Body of pancreas (tissue), 4 donors: ENCODE measurements around the gene PCDH8. TPM values are rescaled to one million over a fixed set of nuclear protein-coding genes. Genes with fewer than 3 reads are reported as not detected.
A peak's percentile ranks its signal among the peaks of the same experiment; 100 is the strongest.

Experiments used
- ATAC-seq: fragments of 150-250 bp; one replicate; pipeline ENCODE4 v1.9.1; 2016
- DNase-seq, 4 donors: peaks; one replicate each; pipeline ENCODE4 v3.0.0-alpha.2; 2019
- H3K27ac ChIP-seq, 4 donors: fragments of 200-600 bp; sonication (generic); 1 replicate in 3 of 4; 2 replicates in 1 of 4; pipeline versions ENCODE4 v1.5.1 to v1.6.1; 2016 to 2019; ENCODE audit warnings: mild to moderate bottlenecking in 1 of 4, mixed read lengths in 1 of 4, moderate library complexity in 1 of 4
- H3K27me3 ChIP-seq, 2 donors: fragments of 200-600 bp; sonication (generic); one replicate each; pipeline ENCODE4 v1.6.0; 2016; ENCODE audit warnings: mild to moderate bottlenecking in 1 of 2
- H3K36me3 ChIP-seq, 2 donors: fragments of 200-600 bp; sonication (generic); replicated peaks in 1 of 2; 2 replicates each; pipeline ENCODE4 v1.5.1; 2016; ENCODE audit warnings: low read depth in 2 of 2; ENCODE audit not compliant: insufficient read depth in 1 of 2
- H3K4me1 ChIP-seq: fragments of 200-600 bp; sonication (generic); one replicate; pipeline ENCODE4 v1.6.0; 2016
- H3K4me3 ChIP-seq, 2 donors: fragments of 200-600 bp; sonication (generic); 1 replicate in 1 of 2; 2 replicates in 1 of 2; pipeline ENCODE4 v1.5.1; 2016 to 2019
- H3K9me3 ChIP-seq, 3 donors: fragments of 200-600 bp; sonication (generic); 1 replicate in 2 of 3; 2 replicates in 1 of 3; pipeline ENCODE4 v1.5.1; 2016
- CTCF ChIP-seq, 7 experiments: fragments of 450-650 bp in 4 of 7; fragments of 200-600 bp in 3 of 7; sonication (generic) in 3 of 7; IDR thresholded peaks; one replicate each; pipeline ENCODE4 v1.5.1; 2016 to 2019; ENCODE audit warnings: antibody characterized with exemption in 7 of 7
- POLR2A ChIP-seq, 3 donors: fragments of 450-650 bp; IDR thresholded peaks; one replicate each; pipeline ENCODE4 v1.6.1; 2016; ENCODE audit warnings: antibody characterized with exemption in 3 of 3, mild to moderate bottlenecking in 2 of 3
- WGBS, 2 donors: methylation state at CpG; one replicate each; pipeline ENCODE4 v1.1.5; 2017; 5-methylcytosine and 5-hydroxymethylcytosine counted together
- intact Hi-C: fragments of 100-400 bp; cut with DNase I; formaldehyde crosslinking; loops from one replicate; pipeline ENCODE4 v1.15.1; 2023
- total RNA-seq, 2 donors: library from RNA; depleted of rRNA; stranded (reverse); fragments of >200 nt; gene quantifications; one replicate each; pipeline ENCODE4 v1.1.0, GENCODE V29; 2016

Gene PCDH8
- total RNA-seq, 2 donors from 2014 or later: not detected

GRCh38 chr13:52868190-52868589 lies 19.8 kb upstream of the PCDH8 start:
- 56 to 60% methylated on average over 4 of the region's 4 CpGs for WGBS, 2 donors
- no peaks in the 10 kb centered on the region for H3K36me3 ChIP-seq
- no peaks in the 10 kb centered on the region for H3K4me1 ChIP-seq
- no peak overlapping the region for H3K4me3 ChIP-seq
- H3K27me3 ChIP-seq: no peaks in the 10 kb centered on the region
- DNase-seq (no peak), ATAC-seq (no peak)
- TF ChIP-seq CTCF (IDR thresholded peaks at IDR 0.05) (no peak), POLR2A (IDR thresholded peaks at IDR 0.05) (no peak)
- no peaks in the 10 kb centered on the region for H3K9me3 ChIP-seq
- intact Hi-C loops: no loop called here
- H3K27ac ChIP-seq: no peak overlapping the region

- Histone ChIP-seq H3K36me3 (no peaks in the 10 kb centered on the region), H3K27me3 (no peaks in the 10 kb centered on the region), H3K4me1 (no peaks in the 10 kb centered on the region), H3K27ac (no peak overlapping the region), H3K4me3 (no peak overlapping the region), H3K9me3 (no peaks in the 10 kb centered on the region)
- TF ChIP-seq CTCF (IDR thresholded peaks at IDR 0.05) (no peak), POLR2A (IDR thresholded peaks at IDR 0.05) (no peak)
- intact Hi-C loops: no loop called here
- no peak for ATAC-seq
- DNase-seq: no peak
- WGBS, 2 donors: 8 to 29% methylated on average over 1 of the region's 1 CpG
Measured at GRCh38 chr13:52864941-52865340, 16.5 kb upstream of the PCDH8 start.

DNA sequence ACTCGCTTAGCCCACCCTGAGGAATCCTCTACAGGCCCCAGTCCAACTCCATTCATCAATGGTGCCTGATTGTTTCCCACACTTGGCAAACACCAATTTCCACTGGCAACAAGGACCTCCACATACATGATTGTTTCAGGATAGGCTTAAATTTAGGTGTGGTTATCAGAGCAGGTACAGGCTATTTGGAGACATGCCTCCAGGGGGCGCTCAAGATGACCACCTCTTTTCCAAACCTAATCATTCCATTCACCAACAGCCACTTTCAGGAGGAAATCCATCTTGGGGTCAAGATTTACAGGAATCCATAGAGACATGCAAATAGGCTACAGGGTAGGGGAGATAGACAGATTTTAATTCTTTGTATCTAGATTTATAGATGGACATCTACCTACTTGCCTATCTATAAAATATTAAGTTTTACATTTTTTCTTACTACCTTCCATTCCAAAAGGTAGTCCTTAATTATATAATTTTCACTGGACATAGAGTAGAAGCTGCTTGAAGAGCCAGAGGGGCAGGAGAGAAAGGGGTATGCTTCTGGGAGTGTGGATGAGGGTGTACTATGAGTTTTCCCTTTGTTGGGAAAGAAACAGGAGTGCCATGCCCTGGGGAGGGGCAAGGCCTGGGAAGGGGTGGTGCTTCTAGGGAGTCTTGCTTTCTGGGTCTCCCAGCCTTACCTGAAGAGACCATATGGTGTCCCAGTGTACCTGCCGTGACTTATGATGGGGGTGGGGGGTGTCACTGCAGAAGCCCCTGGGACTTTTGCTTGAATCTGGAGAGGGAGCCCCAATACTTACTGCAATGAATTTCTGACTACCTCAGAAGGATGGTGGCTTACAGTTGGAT lies 14.1 kb upstream of the PCDH8 start:
- 37 to 52% methylated on average over 3 of the region's 3 CpGs for WGBS, 2 donors
- intact Hi-C loops: no loop called here
- no peaks in the 10 kb centered on the region for H3K36me3 ChIP-seq
- DNase-seq (peak in 3 of 4 donors; percentile 31 to 66 (median 55)), ATAC-seq (no peak)
- no peaks in the 10 kb centered on the region for H3K4me1 ChIP-seq
- H3K27ac ChIP-seq: no peak overlapping the region
- H3K9me3 ChIP-seq: no peaks in the 10 kb centered on the region
- no peak for TF ChIP-seq POLR2A (IDR thresholded peaks at IDR 0.05)
- peak; percentile 35 to 55 (median 52) for TF ChIP-seq CTCF (IDR thresholded peaks at IDR 0.05)
- H3K4me3 ChIP-seq: no peak overlapping the region
- no peaks in the 10 kb centered on the region for H3K27me3 ChIP-seq

DNA sequence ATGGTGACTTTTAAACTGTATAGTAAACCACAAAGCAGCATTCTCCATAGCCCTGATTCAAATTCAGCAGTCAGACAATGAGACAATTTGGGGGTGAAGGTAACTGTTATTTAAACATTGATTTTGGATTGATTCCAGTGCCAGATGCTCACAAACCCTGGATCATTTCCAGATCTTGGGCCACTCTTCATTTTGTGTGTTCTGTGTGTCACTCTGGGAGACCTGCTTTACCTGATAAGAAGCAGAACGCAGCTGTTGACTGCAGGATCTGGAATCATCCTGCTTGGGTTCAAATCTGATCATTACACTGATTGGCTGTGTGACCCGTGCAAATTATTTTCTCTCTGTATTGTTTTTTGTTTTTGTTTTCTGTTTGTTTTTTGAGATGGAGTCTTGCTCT lies 4.0 kb upstream of the PCDH8 start:
- WGBS, 2 donors: 20 to 26% methylated on average over 2 of the region's 2 CpGs
- H3K36me3 ChIP-seq: no peaks in the 10 kb centered on the region
- H3K4me1 ChIP-seq: peaks cover 24% of the 10 kb centered on the region
- no peaks in the 10 kb centered on the region for H3K9me3 ChIP-seq
- intact Hi-C loops: no loop called here
- no peak overlapping the region for H3K27ac ChIP-seq
- DNase-seq: no peak
- H3K27me3 ChIP-seq: peaks cover 0 to 20% of the 10 kb centered on the region in 2 donors
- no peak for TF ChIP-seq CTCF (IDR thresholded peaks at IDR 0.05)
- TF ChIP-seq POLR2A (IDR thresholded peaks at IDR 0.05): no peak
- H3K4me3 ChIP-seq: no peak overlapping the region
- no peak for ATAC-seq
